ENCODE data around the gene RELL2.

Gene RELL2

DNA sequence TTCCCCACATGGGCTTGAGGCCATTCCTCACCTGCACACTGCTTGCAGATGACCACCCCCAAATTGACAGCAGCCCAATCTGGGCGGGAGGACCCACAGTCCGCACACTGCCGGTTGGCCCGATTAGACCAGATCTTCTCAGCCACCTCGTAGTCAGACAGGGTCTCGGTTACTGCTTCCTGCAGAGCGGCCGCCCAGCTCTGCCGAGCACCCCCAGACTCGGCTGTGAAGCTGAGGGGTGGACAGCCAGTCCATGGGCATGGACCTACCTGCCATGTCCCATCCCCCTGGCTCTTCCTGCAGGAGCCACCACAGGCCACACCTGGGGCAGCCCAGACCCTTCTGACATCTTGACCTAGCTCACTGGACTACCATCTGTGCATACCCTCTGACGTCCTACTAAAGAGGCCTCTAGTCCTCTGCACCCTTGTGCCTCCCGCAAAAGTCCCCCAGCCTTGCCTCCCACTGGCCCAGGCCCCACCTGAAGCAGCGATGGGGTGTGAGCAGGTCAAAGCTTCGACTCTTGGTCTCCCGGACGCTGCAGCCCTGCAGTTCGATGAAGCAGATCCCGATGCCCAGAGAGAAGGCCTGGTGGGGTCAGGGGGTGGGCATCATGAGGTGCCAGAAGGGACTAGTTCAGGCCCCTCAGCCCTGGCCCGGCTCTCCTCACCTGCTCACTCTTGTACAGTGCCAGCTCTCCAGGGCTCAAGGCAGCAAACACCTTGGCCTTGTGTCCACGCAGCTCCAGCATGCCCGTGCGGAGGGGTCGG lies 35.5 kb downstream of the RELL2 start:
- Histone ChIP-seq H3K4me3 (ENCODE audit: low read length) (no peak overlapping the region), H3K27me3 (ENCODE audit: insufficient read depth, low read length, poor library complexity) (no peaks in the 10 kb centered on the region), H3K4me2 (ENCODE audit: low read length) (no peak overlapping the region), H3K4me1 (ENCODE audit: control insufficient read depth, low read depth, low read length) (no peaks in the 10 kb centered on the region), H3K9ac (ENCODE audit: low read length) (no peak overlapping the region), H4K5ac (ENCODE audit: low read length) (no peak overlapping the region), H3K79me2 (ENCODE audit: control insufficient read depth, insufficient read depth, low read length) (no peaks in the 10 kb centered on the region), H3K36me3 (ENCODE audit: control insufficient read depth, insufficient read depth, low read length) (peaks cover 4% of the 10 kb centered on the region), H3K18ac (ENCODE audit: low read length) (no peak overlapping the region), H3K27ac (ENCODE audit: low read depth, low read length) (no peak overlapping the region), H4K8ac (ENCODE audit: low read depth, low read length) (no peak overlapping the region), H2AK5ac (ENCODE audit: low read length) (no peak overlapping the region), H2BK5ac (ENCODE audit: low read length) (no peak overlapping the region), H3K4ac (ENCODE audit: low read depth, low read length) (no peak overlapping the region), H2BK15ac (replicated peaks; ENCODE audit: low read depth) (no peak overlapping the region), H2BK120ac (ENCODE audit: low read depth, low read length) (no peak overlapping the region), H3K23ac (ENCODE audit: low read length) (no peak overlapping the region), H3K56ac (ENCODE audit: low read length) (no peak overlapping the region), H3K79me1 (ENCODE audit: low read length) (no peaks in the 10 kb centered on the region)
- WGBS (ENCODE audit: extremely low coverage, insufficient coverage, low lambda C conversion rate) = no CpG with 5 or more reads among the region's 23 CpGs
- DNase-seq = no peak

DNA sequence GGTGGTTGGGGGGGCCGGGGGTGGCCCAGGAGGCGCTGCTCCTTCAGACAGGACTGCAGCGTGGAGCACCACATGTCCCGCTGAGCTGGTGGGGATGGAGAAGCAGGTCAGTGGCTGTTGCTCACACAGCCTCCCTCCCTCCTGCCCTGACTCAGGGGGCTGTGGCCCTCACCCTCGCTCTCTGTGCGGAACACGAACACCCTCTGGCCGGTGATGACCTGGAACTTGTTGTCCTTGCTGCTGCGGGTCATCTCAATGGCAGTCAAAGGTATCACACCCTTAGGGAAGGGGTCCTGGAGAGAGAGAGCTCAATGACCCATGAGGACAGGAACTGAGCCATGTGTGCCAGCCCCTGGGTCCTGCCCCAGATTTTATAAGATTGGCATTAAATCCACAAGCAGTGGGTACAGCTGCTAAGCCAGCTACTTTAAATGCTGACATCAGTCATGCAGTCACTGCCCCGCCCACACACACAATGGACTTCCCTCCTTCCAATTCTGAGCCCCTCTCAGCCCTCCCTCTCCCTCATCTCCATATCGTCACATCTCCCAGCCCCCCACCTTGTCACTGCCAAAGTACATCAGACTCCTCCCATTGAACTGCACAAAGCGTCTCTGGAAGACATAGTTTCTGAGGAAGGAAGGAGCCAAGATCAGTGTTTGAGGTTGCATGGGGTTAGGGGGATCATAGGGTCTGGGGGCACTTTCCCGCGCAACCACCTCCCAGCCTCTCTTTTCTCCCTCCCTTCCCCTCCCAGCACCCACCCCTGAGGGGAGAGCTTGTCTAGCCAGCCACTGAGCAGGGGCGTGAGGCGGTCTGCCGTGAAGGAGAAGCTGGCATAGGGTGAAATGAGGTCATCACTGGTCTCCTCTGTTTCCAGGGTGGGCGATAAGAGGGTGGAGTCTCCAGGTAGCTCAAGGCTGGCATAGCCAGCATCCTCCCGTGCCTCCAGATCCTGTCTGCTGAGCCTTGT lies 36.3 kb downstream of the RELL2 start:
- Histone ChIP-seq H3K56ac (ENCODE audit: low read length) (no peak overlapping the region), H2AK5ac (ENCODE audit: low read length) (no peak overlapping the region), H3K27me3 (ENCODE audit: insufficient read depth, low read length, poor library complexity) (no peaks in the 10 kb centered on the region), H3K18ac (ENCODE audit: low read length) (no peak overlapping the region), H3K79me2 (ENCODE audit: control insufficient read depth, insufficient read depth, low read length) (no peaks in the 10 kb centered on the region), H3K79me1 (ENCODE audit: low read length) (no peaks in the 10 kb centered on the region), H3K36me3 (ENCODE audit: control insufficient read depth, insufficient read depth, low read length) (peaks cover 4% of the 10 kb centered on the region), H3K9ac (ENCODE audit: low read length) (no peak overlapping the region), H2BK15ac (replicated peaks; ENCODE audit: low read depth) (no peak overlapping the region), H3K4me1 (ENCODE audit: control insufficient read depth, low read depth, low read length) (no peaks in the 10 kb centered on the region), H4K8ac (ENCODE audit: low read depth, low read length) (no peak overlapping the region), H3K4ac (ENCODE audit: low read depth, low read length) (no peak overlapping the region), H2BK120ac (ENCODE audit: low read depth, low read length) (no peak overlapping the region), H3K4me3 (ENCODE audit: low read length) (no peak overlapping the region), H3K4me2 (ENCODE audit: low read length) (no peak overlapping the region), H4K5ac (ENCODE audit: low read length) (no peak overlapping the region), H3K27ac (ENCODE audit: low read depth, low read length) (no peak overlapping the region), H2BK5ac (ENCODE audit: low read length) (no peak overlapping the region), H3K23ac (ENCODE audit: low read length) (no peak overlapping the region)
- no peak for DNase-seq
- whole genome bisulfite sequencing (ENCODE audit: extremely low coverage, insufficient coverage, low lambda C conversion rate) = no CpG with 5 or more reads among the region's 19 CpGs

DNA sequence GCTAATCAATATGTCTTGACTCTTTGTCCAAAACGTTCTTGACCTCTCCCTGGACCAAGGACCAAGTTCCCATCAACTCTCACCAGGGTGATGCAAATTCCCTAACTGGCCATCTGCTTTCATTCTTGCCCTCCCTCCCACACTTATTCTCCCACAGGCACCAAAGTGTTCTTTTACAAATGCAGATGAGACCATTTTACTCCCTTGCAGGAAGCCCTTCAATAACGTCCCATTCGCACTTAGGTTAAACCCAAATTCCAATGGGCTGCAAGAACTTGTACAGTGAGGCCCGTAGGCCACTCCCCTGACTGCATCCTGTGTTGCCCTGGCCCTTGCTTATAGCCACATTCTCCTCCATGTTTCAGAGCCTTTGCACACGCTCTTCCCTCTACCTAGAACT lies 38.0 kb downstream of the RELL2 start:
- DNase-seq = peak; percentile 60
- Histone ChIP-seq H4K5ac (ENCODE audit: low read length) (no peak overlapping the region), H2AK5ac (ENCODE audit: low read length) (no peak overlapping the region), H4K8ac (ENCODE audit: low read depth, low read length) (no peak overlapping the region), H3K4me1 (ENCODE audit: control insufficient read depth, low read depth, low read length) (no peaks in the 10 kb centered on the region), H2BK15ac (replicated peaks; ENCODE audit: low read depth) (no peak overlapping the region), H2BK5ac (ENCODE audit: low read length) (no peak overlapping the region), H3K27me3 (ENCODE audit: insufficient read depth, low read length, poor library complexity) (no peaks in the 10 kb centered on the region), H3K23ac (ENCODE audit: low read length) (no peak overlapping the region), H3K4ac (ENCODE audit: low read depth, low read length) (no peak overlapping the region), H3K79me2 (ENCODE audit: control insufficient read depth, insufficient read depth, low read length) (no peaks in the 10 kb centered on the region), H3K36me3 (ENCODE audit: control insufficient read depth, insufficient read depth, low read length) (peaks cover 1% of the 10 kb centered on the region), H3K4me3 (ENCODE audit: low read length) (no peak overlapping the region), H3K56ac (ENCODE audit: low read length) (no peak overlapping the region), H3K27ac (ENCODE audit: low read depth, low read length) (no peak overlapping the region), H3K4me2 (ENCODE audit: low read length) (no peak overlapping the region), H3K79me1 (ENCODE audit: low read length) (no peaks in the 10 kb centered on the region), H3K9ac (ENCODE audit: low read length) (no peak overlapping the region), H2BK120ac (ENCODE audit: low read depth, low read length) (no peak overlapping the region), H3K18ac (ENCODE audit: low read length) (no peak overlapping the region)
- no CpG with 5 or more reads among the region's 5 CpGs for WGBS (ENCODE audit: extremely low coverage, insufficient coverage, low lambda C conversion rate)

DNA sequence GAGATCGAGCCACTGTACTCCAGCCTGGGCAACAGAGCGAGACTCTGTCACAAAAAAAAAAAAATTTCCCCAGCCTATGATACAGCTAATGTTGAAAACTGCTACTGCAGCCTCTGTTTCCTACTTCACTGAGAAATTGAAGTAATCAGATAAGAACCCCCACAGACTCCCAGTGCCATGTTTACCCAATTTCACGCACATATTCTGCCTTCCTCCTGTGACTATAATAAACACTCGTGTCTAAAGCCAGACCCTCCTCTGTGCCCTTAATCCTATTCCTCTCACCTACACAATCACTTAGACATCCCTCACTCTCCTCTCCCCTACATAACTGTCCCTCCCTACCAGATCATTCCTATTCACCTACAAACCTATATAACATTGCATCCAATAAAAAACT lies 38.9 kb downstream of the RELL2 start:
- no peak overlapping the region for H3K56ac ChIP-seq (ENCODE audit: low read length)
- H3K4me2 ChIP-seq (ENCODE audit: low read length) = no peak overlapping the region
- peaks cover 1% of the 10 kb centered on the region for H3K36me3 ChIP-seq (ENCODE audit: control insufficient read depth, insufficient read depth, low read length)
- H3K4ac ChIP-seq (ENCODE audit: low read depth, low read length) = no peak overlapping the region
- no peak overlapping the region for H3K27ac ChIP-seq (ENCODE audit: low read depth, low read length)
- H4K8ac ChIP-seq (ENCODE audit: low read depth, low read length) = no peak overlapping the region
- H3K23ac ChIP-seq (ENCODE audit: low read length) = no peak overlapping the region
- H2BK15ac ChIP-seq (replicated peaks; ENCODE audit: low read depth) = no peak overlapping the region
- H3K79me1 ChIP-seq (ENCODE audit: low read length) = peaks cover 2% of the 10 kb centered on the region
- no peak overlapping the region for H3K9ac ChIP-seq (ENCODE audit: low read length)
- H2BK120ac ChIP-seq (ENCODE audit: low read depth, low read length) = no peak overlapping the region
- no peak overlapping the region for H2BK5ac ChIP-seq (ENCODE audit: low read length)
- no peak overlapping the region for H3K4me3 ChIP-seq (ENCODE audit: low read length)
- H4K5ac ChIP-seq (ENCODE audit: low read length) = no peak overlapping the region
- no peak for DNase-seq
- peaks cover 5% of the 10 kb centered on the region for H3K4me1 ChIP-seq (ENCODE audit: control insufficient read depth, low read depth, low read length)
- H3K27me3 ChIP-seq (ENCODE audit: insufficient read depth, low read length, poor library complexity) = no peaks in the 10 kb centered on the region
- WGBS (ENCODE audit: extremely low coverage, insufficient coverage, low lambda C conversion rate) = no CpG with 5 or more reads among the region's 4 CpGs
- H3K18ac ChIP-seq (ENCODE audit: low read length) = no peak overlapping the region
- H3K79me2 ChIP-seq (ENCODE audit: control insufficient read depth, insufficient read depth, low read length) = peaks cover 5% of the 10 kb centered on the region
- H2AK5ac ChIP-seq (ENCODE audit: low read length) = no peak overlapping the region

DNA sequence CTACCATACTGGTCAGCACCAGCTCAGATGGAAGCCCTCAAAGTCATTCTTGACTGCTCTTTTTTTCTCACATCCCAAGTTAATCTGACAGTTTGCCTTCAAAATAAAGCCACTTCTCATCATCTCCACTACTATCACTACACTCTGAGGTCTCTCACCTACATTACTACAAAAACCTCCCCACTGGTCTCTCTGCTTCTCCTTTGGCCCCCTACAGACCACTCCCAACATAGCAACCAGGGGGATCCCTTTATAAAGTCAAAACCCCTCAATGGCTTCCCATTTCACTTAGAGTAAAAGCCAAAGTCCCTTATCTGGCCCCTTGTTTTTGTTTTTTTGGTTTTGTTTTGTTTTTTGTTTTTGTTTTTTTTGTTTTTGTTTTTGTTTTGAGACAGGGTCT lies 40.6 kb downstream of the RELL2 start:
- Histone ChIP-seq H2BK120ac (ENCODE audit: low read depth, low read length) (no peak overlapping the region), H4K8ac (ENCODE audit: low read depth, low read length) (no peak overlapping the region), H3K23ac (ENCODE audit: low read length) (no peak overlapping the region), H3K79me2 (ENCODE audit: control insufficient read depth, insufficient read depth, low read length) (peaks cover 5% of the 10 kb centered on the region), H3K4ac (ENCODE audit: low read depth, low read length) (no peak overlapping the region), H3K56ac (ENCODE audit: low read length) (no peak overlapping the region), H3K4me2 (ENCODE audit: low read length) (no peak overlapping the region), H3K4me1 (ENCODE audit: control insufficient read depth, low read depth, low read length) (peaks cover 9% of the 10 kb centered on the region), H3K27me3 (ENCODE audit: insufficient read depth, low read length, poor library complexity) (no peaks in the 10 kb centered on the region), H3K4me3 (ENCODE audit: low read length) (no peak overlapping the region), H3K36me3 (ENCODE audit: control insufficient read depth, insufficient read depth, low read length) (no peaks in the 10 kb centered on the region), H2AK5ac (ENCODE audit: low read length) (no peak overlapping the region), H3K79me1 (ENCODE audit: low read length) (peaks cover 2% of the 10 kb centered on the region), H2BK5ac (ENCODE audit: low read length) (no peak overlapping the region), H3K9ac (ENCODE audit: low read length) (no peak overlapping the region), H3K27ac (ENCODE audit: low read depth, low read length) (no peak overlapping the region), H3K18ac (ENCODE audit: low read length) (no peak overlapping the region), H4K5ac (ENCODE audit: low read length) (no peak overlapping the region), H2BK15ac (replicated peaks; ENCODE audit: low read depth) (no peak overlapping the region)
- peak; percentile 84 for DNase-seq

Measured in mesendoderm (in vitro differentiated cells).